Measurements from ENCODE around the gene BPIFB1.

BPIFB1 gene

GRCh38 chr20:33299111-33299603 is 16.1 kb downstream of the BPIFB1 start:
- FAIRE-seq: no peak

DNA sequence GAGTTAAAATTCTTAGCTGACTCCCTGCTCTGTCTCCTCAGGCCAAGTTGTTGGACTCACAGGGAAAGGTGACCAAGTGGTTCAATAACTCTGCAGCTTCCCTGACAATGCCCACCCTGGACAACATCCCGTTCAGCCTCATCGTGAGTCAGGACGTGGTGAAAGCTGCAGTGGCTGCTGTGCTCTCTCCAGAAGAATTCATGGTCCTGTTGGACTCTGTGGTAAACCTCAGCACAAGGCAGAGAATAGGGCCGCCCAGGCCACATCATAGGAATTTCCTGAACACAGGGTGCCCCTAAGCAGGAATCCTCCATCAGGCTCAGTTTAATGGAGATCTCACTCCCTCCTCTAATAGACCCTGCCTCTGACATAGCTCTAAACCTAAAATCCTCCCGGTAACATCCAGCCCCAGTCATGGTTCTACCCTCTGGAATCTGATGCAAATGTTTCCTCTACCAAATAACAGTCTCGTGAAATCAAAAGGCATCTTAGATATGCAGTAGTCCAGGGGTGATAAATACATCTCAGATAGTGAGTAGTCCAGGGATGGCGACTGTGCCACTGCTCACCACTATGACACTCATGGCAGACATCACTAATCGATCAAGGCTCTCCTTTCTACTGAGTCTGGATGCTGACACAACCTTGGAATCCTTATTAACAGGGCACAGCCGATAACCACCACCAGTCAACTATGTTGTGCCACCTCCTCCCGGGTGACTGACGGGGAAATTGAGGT is 18.3 kb downstream of the BPIFB1 start:
- FAIRE-seq: no peak

DNA sequence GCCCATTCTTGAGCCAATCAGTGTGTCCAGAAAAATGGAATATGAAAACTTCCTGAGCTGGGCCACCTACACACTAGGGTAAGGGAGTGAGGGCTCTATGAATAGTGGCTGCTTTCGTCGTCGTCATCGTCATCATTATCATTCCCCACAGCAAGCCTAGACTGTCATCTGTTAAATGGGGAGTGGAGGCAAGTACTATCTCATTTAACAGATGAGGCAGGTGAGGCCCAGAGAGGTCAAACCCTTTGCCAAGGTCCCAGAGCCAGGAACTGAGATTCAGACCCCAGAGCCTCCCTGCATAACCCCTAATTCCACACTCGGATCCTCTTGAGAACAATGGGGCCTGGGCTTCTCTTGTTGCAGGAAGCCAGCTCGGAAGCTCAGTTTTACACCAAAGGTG is 20.6 kb downstream of the BPIFB1 start:
- no peak for FAIRE-seq

DNA sequence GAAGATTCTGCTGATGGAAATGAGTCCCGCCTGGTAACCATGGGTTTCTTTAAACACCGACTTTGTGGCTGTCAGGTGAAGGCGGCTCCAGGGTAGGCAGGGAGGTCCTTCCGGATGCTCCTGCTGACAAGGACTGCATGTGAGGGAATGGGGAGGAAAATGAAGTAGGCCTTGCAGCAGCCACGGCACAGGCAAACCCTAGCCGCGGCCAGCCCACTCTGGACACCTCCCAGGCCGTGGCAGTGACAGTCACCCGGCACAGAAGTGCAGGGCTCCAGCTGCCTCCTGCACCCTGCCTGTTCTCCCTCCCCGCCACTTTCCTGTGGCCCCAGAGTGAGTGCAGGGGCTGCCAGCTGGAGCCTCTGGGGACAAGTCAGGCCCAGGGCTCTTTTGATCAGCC is 21.0 kb downstream of the BPIFB1 start:
- FAIRE-seq: no peak

DNA sequence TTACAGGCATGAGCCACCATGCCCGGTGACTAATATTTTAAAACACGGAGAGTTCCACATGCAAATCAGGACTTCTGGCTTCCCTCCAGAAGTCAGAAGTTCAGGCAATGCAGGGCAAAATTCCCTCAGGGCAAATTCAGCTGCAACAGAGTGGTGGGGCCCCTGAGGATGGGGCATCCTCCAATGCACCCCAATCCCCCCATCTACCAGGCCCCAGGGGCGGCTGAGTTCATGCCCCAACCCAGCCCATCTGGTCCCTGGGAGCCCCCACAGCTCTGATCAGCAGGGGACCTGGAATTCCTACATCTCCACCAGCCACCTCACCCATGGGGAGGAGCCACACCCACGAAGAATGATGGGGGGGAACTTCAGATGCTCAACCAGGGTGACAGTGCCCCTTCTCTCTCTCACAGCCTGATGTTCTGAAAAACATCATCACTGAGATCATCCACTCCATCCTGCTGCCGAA is 22.6 kb downstream of the BPIFB1 start:
- FAIRE-seq: no peak

GRCh38 chr20:33306228-33306627 is 23.2 kb downstream of the BPIFB1 start:
- FAIRE-seq: no peak

DNA sequence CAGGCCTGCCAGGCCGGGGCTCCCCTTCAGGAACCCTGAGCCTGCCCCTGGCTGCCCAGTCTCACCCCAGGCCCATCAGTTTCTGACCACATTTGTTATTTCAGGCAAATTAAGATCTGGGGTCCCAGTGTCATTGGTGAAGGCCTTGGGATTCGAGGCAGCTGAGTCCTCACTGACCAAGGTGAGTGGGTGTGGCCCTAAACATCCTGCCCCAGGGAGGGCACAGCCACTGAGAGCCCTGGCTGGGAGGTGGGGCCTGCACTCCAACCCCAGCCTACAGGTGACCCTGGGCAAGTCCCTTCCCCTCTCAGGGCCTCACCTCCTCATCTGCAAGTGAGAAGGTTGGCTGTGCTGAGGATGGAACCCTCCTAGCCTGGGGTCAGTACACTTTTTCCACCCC is 23.8 kb downstream of the BPIFB1 start:
- FAIRE-seq: no peak

GRCh38 chr20:33308668-33309067 is 25.7 kb downstream of the BPIFB1 start:
- FAIRE-seq: no peak

DNA sequence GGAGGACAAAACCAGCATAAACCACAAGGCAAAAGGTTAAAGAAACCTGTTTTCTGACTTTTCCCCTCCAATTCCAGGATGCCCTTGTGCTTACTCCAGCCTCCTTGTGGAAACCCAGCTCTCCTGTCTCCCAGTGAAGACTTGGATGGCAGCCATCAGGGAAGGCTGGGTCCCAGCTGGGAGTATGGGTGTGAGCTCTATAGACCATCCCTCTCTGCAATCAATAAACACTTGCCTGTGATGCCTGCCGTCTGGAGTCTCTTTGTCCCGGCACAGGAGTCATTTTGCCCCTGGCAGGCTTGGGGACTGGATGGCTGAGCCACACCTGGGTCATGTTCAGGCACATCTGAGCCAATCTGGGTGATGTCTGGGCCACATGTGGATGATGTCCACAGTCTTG is 26.6 kb downstream of the BPIFB1 start:
- FAIRE-seq: no peak

DNA sequence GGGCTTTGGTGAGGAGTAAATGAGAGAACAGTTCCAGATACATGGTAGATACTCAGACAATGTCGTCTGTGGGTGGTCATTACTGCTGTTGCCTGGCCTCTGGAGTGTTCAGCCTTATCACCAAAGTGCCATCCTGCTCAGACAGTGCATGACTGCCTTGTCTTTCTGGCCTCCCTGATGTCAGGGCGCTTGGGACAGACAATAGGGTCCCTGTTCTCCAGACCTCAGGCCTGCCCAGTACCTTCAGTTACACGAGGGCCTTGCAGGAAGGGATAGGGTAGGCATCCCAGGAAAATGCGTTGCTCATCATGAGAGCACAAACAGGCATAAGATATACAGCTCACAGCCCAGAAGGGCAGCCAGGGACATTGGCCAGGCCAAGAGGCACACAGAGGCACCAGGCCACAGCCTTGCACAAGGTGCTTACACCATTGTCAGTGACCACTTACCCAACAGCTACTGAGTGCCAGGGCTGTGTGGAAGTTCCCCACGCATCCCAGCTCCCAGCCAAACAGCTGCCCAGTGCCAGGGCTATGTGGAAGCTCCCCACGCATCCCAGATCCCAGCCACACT is 27.4 kb downstream of the BPIFB1 start:
- no peak for FAIRE-seq

- FAIRE-seq: no peak
These were observed 28.0 kb downstream of the BPIFB1 start for GRCh38 chr20:33311011-33311410.

DNA sequence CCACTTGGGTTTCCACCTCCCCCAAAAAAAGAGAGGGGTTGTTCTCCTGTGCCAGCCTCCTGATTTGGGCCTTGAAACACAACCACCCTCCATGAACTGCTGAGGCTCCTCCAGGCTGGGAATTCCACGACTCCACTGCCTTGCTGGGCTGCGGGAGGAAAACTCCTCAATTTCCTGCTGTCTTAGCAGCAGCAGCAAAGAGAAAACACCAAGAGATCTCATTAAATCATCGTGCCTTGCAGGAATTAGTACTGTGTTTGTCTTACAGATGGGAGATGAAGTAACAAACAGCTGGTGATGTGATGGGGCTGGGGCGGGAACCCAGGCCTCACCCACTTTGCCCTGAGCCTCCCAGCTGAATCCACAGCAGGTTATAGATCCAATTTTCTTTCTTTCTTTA is 29.0 kb downstream of the BPIFB1 start:
- no peak for FAIRE-seq

GRCh38 chr20:33312583-33312982 is 29.6 kb downstream of the BPIFB1 start:
- no peak for FAIRE-seq

- no peak for FAIRE-seq
These were observed 30.8 kb downstream of the BPIFB1 start for GRCh38 chr20:33313686-33314314.

GRCh38 chr20:33316343-33316742 is 33.3 kb downstream of the BPIFB1 start:
- FAIRE-seq: no peak

DNA sequence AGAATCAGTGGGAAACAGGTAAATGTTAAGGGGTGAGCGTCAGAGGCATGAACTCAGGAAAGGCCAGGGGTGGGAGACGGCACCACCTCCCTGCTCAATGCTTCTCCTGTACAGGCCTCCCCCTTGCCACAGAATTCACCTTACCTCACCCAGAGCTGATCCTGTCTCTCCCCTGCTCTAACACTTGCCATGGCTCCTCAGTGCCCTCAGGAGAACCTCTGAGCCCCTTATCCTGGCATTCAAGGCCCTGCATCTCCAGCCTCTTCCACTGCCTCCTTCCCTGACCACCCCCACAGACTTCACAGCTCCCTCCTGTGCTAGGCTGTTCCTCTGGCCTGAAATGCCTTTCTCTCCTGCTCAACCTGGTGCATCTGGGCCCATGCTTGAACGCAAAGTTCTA is 33.9 kb downstream of the BPIFB1 start:
- no peak for FAIRE-seq

GRCh38 chr20:33317424-33318095 is 34.5 kb downstream of the BPIFB1 start:
- FAIRE-seq: no peak

DNA sequence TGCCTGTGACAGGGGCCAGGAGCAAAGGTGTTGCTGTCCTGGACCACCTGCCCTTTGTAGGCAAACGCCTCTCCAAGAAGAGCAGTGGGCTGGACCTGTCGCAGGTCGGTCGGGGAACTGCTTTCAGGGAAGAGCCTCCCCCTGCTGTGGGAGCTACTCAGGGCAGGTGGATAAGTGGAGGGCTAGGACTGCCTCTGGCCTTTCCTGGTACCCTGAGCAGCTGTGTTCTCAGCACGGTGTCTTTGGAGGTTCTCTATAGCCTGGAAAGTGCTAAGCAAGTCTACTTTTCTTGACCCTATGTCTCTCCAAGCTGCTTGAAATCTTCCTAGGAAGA is 35.0 kb downstream of the BPIFB1 start:
- no peak for FAIRE-seq

GRCh38 chr20:33320006-33320405 is 37.0 kb downstream of the BPIFB1 start:
- no peak for FAIRE-seq

GRCh38 chr20:33322456-33322855 is 39.4 kb downstream of the BPIFB1 start:
- FAIRE-seq: no peak

DNA sequence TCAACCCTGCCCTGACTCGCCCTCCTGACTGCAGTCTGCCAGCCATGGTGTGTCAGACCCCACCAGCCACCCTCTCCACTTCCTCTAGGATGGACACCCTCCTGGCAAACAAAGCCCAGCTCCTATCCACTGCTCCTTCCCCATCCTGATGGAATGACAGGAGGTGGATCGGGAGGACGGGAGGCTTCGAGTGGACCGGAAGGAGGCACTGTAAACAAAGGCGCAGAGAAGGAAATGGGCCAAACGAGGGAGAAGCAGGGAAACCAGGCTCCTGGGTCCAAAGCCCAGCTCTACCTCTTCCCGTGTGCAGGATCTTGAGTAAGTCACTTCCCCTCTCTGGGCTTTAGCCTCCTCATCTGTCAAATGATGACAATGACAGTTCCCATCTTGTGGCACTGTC is 40.2 kb downstream of the BPIFB1 start:
- no peak for FAIRE-seq

DNA sequence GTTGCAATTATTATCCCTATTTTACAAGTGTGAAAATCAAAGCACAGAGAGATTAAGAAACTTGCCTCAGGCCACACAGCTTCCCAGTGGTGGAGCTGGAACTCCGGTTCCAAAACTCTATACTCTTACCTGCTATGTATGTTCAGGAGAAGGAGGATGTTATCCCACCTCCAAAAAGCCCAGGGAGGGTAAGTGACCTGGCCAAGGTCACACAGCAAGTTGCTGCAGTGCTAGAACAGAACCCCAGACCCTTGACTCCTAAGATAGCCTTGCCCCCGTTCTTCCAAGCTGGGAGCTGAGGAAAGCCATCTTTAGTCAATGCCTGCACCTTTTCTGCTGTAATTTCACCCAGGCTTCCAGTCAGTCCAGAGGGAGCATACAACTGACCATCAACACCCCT is 42.3 kb downstream of the BPIFB1 start:
- FAIRE-seq: no peak
